ENCODE measurements around the gene FRY. TPM values are rescaled to one million over a fixed set of nuclear protein-coding genes. Genes with fewer than 3 reads are reported as not detected.

FRY gene
- total and polyA plus RNA-seq, 2 of the 13 experiments (the other 11 are each of a cell fraction or from before 2014, with no cell fraction given), result 8.2 to 13.1 TPM

- no peak for TF ChIP-seq ZBTB40 (IDR thresholded peaks at IDR 0.05)
- TF ChIP-seq ZBTB40 (CRISPR knock-in tag; IDR thresholded peaks at IDR 0.05), result peak; percentile 40; the same call in 1 of the 2 replicates
- TF ChIP-seq TBL1XR1 (IDR thresholded peaks at IDR 0.05; ENCODE audit: borderline replicate concordance, low read length, partially characterized antibody), result no peak
- TF ChIP-seq REPIN1 (CRISPR knock-in tag; IDR thresholded peaks at IDR 0.05; ENCODE audit: borderline replicate concordance, low read depth), result no peak
- TF ChIP-seq, protein P1, sequence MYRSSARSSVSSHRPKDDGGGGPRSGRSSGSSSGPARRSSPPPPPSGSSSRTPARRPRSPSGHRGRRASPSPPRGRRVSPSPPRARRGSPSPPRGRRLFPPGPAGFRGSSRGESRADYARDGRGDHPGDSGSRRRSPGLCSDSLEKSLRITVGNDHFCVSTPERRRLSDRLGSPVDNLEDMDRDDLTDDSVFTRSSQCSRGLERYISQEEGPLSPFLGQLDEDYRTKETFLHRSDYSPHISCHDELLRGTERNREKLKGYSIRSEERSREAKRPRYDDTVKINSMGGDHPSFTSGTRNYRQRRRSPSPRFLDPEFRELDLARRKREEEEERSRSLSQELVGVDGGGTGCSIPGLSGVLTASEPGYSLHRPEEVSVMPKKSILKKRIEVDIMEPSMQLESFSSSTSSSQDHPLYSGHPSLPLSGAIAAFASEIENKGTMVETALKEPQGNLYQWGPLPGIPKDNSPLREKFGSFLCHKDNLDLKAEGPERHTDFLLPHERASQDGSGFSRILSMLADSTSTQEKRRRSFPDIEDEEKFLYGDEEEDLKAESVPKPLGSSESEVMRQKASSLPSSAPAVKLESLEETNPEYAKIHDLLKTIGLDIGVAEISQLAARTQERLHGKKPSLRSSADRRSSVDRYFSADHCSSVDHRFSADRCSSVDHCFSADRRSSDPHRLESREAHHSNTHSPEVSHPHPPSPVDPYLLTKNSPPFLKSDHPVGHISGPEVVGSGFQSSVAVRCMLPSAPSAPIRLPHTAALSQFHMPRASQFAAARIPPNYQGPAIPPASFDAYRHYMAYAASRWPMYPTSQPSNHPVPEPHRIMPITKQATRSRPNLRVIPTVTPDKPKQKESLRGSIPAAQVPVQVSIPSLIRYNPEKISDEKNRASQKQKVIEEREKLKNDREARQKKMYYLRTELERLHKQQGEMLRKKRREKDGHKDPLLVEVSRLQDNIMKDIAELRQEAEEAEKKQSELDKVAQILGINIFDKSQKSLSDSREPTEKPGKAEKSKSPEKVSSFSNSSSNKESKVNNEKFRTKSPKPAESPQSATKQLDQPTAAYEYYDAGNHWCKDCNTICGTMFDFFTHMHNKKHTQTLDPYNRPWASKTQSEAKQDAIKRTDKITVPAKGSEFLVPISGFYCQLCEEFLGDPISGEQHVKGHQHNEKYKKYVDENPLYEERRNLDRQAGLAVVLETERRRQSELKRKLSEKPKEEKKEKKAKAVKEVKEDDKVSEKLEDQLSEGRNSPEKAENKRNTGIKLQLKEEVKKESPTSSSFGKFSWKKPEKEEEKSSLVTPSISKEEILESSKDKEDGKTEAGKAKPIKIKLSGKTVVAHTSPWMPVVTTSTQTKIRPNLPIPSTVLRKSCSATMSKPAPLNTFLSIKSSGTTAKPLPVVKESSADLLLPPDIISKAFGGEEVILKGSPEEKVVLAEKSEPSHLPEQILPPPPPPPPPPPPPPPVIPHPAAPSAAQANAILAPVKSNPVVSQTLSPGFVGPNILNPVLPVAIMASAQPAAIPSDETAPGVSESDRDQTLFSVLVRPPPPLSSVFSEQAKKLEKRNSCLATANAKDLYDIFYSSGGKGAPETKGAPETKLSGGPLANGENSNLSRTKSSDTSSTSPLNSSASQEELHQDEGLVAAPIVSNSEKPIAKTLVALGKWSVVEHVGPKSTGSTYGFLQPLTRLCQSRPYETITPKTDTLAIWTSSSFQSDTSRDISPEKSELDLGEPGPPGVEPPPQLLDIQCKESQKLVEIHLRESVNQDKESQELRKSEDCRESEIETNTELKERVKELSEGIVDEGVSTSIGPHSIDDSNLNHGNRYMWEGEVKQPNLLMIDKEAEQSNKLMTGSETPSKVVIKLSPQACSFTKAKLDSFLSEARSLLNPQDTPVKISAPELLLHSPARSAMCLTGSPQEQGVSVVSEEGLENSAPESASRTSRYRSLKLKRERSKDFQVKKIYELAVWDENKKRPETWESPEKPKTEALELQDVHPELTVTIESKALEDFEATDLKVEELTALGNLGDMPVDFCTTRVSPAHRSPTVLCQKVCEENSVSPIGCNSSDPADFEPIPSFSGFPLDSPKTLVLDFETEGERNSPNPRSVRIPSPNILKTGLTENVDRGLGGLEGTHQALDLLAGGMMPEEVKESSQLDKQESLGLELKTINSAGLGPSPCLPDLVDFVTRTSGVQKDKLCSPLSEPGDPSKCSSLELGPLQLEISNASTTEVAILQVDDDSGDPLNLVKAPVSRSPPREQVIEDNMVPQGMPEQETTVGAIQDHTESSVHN (CRISPR knock-in tag; IDR thresholded peaks at IDR 0.05), result no peak
- TF ChIP-seq GATA4 (IDR thresholded peaks at IDR 0.05; ENCODE audit: borderline replicate concordance, low read depth), result peak; percentile 53; the same call in 1 of the 2 replicates
- no peak for TF ChIP-seq ZBTB3 (CRISPR knock-in tag; IDR thresholded peaks at IDR 0.05; ENCODE audit: borderline replicate concordance, low read depth)
- TF ChIP-seq ZSCAN31 (CRISPR knock-in tag; IDR thresholded peaks at IDR 0.05; ENCODE audit: low read depth), result no peak
- no peak for TF ChIP-seq GMEB2 (CRISPR knock-in tag; IDR thresholded peaks at IDR 0.05; ENCODE audit: low read depth)
- TF ChIP-seq HCFC1 (IDR thresholded peaks at IDR 0.05; ENCODE audit: low read depth, low read length), result no peak
- no peak for TF ChIP-seq ZFAT (CRISPR knock-in tag; conservative IDR thresholded peaks at IDR 0.05)
These were observed 48.8 kb downstream of the FRY start (continued) for GRCh38 chr13:32080328-32080744.

All from HepG2 (cell line).